ENCODE data around the gene ASTN2.

ASTN2 gene

GRCh38 chr9:116951588-116952435, 463.0 kb downstream of the ASTN2 start:
- no peak for DNase-seq (ENCODE audit: low read depth)
- no peak overlapping the region for H3K4me3 ChIP-seq (ENCODE audit: low read depth, low read length)
- TF ChIP-seq MAX (IDR thresholded peaks at IDR 0.05; ENCODE audit: low read depth, low read length), result no peak
- no peak for TF ChIP-seq POLR2A (IDR thresholded peaks at IDR 0.05; ENCODE audit: extremely low read depth, insufficient read length)
- TF ChIP-seq CTCF (IDR thresholded peaks at IDR 0.05; ENCODE audit: low read depth, low read length), result no peak
- no peak for TF ChIP-seq MYC (IDR thresholded peaks at IDR 0.05; ENCODE audit: low read depth, low read length)

- DNase-seq (ENCODE audit: low read depth), result peak; percentile 61
Observed at GRCh38 chr9:116945817-116946216, 469.0 kb downstream of the ASTN2 start.

GRCh38 chr9:116944714-116945534, 469.9 kb downstream of the ASTN2 start:
- TF ChIP-seq MYC (IDR thresholded peaks at IDR 0.05; ENCODE audit: low read depth, low read length), result no peak
- H3K4me3 ChIP-seq (ENCODE audit: low read depth, low read length), result no peak overlapping the region
- DNase-seq (ENCODE audit: low read depth), result no peak

More at GRCh38 chr9:116945817-116946216, 469.0 kb downstream of the ASTN2 start:
- no peak overlapping the region for H3K4me3 ChIP-seq (ENCODE audit: low read depth, low read length)
- TF ChIP-seq CTCF (IDR thresholded peaks at IDR 0.05; ENCODE audit: low read depth, low read length) (no peak), POLR2A (IDR thresholded peaks at IDR 0.05; ENCODE audit: extremely low read depth, insufficient read length) (no peak), MAX (IDR thresholded peaks at IDR 0.05; ENCODE audit: low read depth, low read length) (peak; percentile 90), MYC (IDR thresholded peaks at IDR 0.05; ENCODE audit: low read depth, low read length) (peak; percentile 74)

- H3K4me3 ChIP-seq (ENCODE audit: low read depth, low read length), result no peak overlapping the region
- TF ChIP-seq MYC (IDR thresholded peaks at IDR 0.05; ENCODE audit: low read depth, low read length) (no peak), POLR2A (IDR thresholded peaks at IDR 0.05; ENCODE audit: extremely low read depth, insufficient read length) (no peak), MAX (IDR thresholded peaks at IDR 0.05; ENCODE audit: low read depth, low read length) (no peak), CTCF (IDR thresholded peaks at IDR 0.05; ENCODE audit: low read depth, low read length) (no peak)
- no peak for DNase-seq (ENCODE audit: low read depth)
Observed at GRCh38 chr9:116943970-116944369, 470.9 kb downstream of the ASTN2 start.

- DNase-seq (ENCODE audit: low read depth), result no peak
- H3K4me3 ChIP-seq (ENCODE audit: low read depth, low read length), result no peak overlapping the region
- TF ChIP-seq MAX (IDR thresholded peaks at IDR 0.05; ENCODE audit: low read depth, low read length) (no peak), MYC (IDR thresholded peaks at IDR 0.05; ENCODE audit: low read depth, low read length) (no peak), POLR2A (IDR thresholded peaks at IDR 0.05; ENCODE audit: extremely low read depth, insufficient read length) (no peak), CTCF (IDR thresholded peaks at IDR 0.05; ENCODE audit: low read depth, low read length) (no peak)
Observed at GRCh38 chr9:116942593-116943061, 472.2 kb downstream of the ASTN2 start.

GRCh38 chr9:116941266-116941665, 473.6 kb downstream of the ASTN2 start:
- no peak for DNase-seq (ENCODE audit: low read depth)
- TF ChIP-seq POLR2A (IDR thresholded peaks at IDR 0.05; ENCODE audit: extremely low read depth, insufficient read length) (no peak), CTCF (IDR thresholded peaks at IDR 0.05; ENCODE audit: low read depth, low read length) (no peak), MYC (IDR thresholded peaks at IDR 0.05; ENCODE audit: low read depth, low read length) (no peak)

More at GRCh38 chr9:116941266-116941665, 473.6 kb downstream of the ASTN2 start:
- H3K4me3 ChIP-seq (ENCODE audit: low read depth, low read length), result no peak overlapping the region
